HUDEP-2 (cell line): ENCODE measurements around the gene IL20.

Experiments used
- DNase-seq, 76 experiments: peaks; one replicate each; lab custom pipeline; 2025; ENCODE audit not compliant: unreplicated experiment in 76 of 76; lab: John Stamatoyannopoulos, UW

IL20 gene

GRCh38 chr1:206873603-206874188, 8.3 kb downstream of the IL20 start:
- no peak for DNase-seq

DNA sequence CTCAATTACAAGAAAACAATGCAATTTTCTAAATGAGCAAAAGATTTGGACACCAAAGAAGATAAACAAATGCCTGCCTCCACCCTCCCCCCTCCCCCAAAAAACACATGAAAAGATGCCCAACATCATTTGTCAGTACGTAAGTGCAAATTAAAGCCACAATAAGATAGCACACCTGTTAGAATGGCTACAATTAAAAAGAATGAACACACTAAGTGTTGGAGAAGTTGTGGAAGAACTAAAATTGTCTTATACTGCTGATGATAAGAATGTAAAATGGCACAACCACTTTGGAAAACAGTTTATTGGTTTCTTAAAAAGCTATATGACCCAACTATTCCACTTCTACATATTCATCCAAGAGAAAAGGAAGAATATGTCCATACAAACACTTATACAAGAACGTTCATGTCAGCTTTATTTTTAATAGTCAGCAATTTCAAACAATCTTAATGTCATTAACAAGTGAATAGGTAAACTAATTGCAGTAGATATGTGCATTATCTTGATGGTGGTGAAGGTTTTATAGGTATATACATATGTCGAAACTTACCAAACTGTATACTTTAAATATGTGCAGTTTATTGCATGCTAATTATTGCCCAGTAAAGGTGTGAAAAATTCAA, 10.4 kb downstream of the IL20 start:
- no peak for DNase-seq

DNA sequence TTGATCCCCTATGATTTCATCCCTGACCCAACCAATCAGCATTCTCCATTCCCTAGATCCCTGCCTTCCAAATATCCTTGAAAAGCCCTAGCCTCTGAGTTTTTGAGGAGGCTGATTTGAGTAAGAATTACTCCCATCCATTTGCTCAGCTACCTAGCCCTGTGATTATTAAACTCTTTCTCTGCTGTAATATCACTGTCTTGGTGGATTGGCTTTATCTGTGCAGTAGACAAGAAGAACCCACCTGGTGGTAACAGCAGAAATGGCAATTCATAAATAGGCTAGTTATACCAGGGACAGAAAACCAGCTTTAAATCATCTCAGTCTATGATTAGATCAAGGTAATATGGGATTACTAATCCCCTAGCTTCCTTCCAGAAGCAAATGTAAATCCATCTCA, 13.0 kb downstream of the IL20 start:
- DNase-seq, result peak in 4 of 76 experiments; percentile 7 to 32 (median 12)

DNA sequence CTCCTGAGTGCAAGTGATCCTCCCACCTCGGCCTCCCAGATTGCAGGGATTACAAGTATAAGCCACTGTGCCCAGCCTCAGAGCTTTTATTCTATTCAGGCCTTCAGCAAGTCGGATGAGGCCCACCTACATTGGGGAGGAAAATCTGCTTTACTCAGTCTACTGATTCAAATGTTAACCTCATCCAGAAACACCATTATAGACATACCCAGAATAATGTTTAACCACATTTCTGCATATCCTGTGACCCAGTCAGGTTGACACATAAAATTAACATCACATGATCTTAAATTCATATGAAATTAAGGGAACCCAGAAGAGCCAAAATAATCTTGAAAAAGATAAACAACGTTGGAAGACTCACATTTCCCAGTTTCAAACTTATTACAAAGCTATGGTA, 14.9 kb downstream of the IL20 start:
- no peak for DNase-seq

DNA sequence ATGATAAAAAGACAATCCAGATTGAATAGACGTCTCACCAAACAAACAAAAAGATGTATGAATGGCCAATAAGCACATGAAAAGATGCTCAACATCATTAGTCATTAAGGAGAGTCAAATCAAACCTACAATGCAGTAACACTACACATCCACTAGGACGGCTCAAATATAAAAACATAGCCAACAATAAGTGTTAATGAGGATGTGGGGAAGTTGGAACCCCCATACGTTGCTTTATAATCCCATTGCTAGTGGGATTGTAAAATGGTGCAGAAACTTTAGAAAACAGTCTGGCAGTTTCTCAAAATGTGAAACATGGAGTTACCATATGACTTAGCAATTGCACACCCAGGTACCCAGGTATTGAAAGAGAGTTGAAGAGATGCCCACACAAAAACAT, 17.1 kb downstream of the IL20 start:
- DNase-seq, result no peak

GRCh38 chr1:206883160-206883559, 17.7 kb downstream of the IL20 start:
- DNase-seq, result no peak

- no peak for DNase-seq
Observed at GRCh38 chr1:206883876-206884275, 18.5 kb downstream of the IL20 start.

DNA sequence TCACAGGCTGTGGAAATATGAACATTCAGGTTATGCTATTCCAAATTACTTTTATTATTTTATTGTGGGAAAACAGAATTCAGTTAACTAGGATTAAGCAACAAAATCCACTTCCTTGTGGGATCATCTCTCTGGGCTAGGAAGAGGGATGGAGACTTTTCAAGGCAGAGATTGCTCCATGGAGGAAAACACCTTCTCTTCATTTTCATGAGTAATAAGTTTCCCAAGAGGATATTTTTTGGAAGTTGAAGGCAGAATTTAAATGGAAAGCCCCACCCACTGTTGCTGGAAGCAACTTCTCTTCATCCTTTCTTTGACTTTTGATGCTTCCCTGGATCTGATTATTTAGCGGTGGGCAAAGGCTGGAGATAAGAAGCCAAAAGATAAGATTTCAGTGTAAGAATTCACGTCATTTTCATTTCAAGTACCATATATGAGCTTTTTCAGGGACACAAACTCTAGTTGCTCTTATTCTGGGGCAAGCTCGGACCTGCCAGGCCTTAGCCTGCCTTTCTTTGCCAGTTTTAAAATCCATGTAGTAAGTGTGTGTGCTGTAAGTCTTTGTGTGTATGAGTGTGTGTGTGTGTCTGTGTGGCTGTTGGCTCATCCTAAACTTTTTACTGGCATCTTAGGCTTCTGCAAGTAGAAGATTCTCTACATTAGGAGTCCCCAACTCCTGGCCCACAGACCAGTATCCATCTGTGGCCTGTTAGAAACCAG, 20.1 kb downstream of the IL20 start:
- no peak for DNase-seq

- DNase-seq, result no peak
Observed at GRCh38 chr1:206886831-206887230, 21.4 kb downstream of the IL20 start.

DNA sequence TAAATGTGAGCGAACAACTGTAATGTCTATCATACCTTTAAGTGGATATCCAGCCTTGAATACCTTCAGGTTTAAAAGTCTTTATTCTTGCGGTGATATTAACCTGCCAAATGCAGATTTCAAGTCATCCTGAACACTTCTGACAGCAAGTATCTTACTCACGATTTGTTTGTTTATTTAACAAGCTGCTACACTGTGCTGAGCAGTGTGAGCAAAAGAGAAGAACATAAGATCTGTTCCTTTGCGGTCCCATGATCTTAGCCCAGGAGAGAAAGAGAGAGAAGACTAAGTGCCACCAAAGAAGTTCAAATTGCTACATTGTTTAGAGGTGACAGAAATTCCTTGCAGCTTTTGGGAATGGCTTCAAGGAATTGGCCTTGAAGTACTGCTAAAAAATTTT, 22.3 kb downstream of the IL20 start:
- DNase-seq, result no peak

- DNase-seq, result no peak
Observed at GRCh38 chr1:206890125-206891060, 25.0 kb downstream of the IL20 start.

DNA sequence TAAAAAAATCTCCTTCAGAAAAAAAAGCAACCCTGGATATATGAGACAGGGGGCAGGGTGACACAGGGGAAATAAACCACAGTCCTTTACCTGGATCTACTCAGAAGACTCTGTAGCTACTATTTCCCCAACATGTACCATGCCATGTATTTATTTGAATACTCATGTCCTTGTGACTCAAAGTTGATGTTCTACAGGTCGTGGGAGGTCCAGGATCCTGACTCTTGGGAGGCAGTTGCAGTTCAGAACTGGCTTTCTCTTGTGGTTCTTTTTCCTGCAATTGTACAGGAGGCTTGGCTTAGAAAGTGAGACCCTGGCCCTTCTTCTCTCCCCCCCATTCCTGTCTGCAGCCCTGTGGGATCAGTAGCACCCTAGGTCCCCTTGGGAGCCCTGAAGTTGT, 26.0 kb downstream of the IL20 start:
- DNase-seq, result no peak

DNA sequence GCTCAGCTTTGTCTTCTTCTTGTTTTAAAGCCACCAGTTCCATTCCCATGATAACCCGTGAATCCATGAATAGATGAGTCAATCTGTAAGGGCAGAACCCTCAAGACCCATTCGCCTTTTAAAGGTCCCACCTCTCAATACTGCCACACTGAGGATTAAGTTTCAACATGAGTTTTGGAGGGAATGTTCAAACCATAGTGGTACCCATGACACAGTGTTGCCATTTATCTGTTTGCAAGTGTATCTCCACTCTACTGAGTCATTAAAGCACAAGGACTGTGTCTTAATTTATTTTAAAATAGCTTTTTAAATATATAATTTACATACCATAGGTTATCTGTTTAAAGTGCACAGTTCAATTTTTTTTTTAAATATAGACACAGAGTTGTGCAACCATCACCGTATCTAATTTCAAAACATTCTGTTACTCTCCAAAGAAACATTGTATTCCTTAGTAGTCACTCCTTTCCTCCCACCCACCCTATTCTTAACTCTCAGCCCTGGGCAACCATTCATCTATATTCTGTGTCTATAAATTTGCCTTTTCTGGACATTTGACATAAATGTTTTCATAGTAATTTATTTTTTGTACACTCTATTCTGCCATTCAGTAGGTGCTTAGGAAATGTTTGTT, 27.0 kb downstream of the IL20 start:
- DNase-seq, result no peak

- no peak for DNase-seq
Observed at GRCh38 chr1:206893380-206893779, 28.0 kb downstream of the IL20 start.

DNA sequence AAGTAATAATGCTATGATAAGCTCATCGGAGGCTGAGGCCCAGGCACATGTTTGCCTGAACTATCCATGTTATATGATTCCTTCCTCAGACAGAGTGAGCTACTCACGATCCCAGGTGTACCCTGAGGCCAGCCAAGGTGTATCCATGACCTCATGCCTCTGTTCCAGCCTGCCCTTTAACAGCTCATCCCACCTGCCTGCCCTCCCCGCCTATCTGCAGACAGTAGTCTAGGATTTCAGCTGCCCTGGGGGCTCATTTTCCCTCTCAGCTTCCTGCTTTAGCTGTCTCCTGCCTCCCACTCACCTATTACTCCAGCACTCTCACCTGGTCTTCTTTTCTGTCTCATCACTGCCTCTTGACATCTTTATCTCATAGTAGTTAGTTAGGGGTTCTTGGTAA, 29.9 kb downstream of the IL20 start:
- DNase-seq, result no peak

- no peak for DNase-seq
Observed at GRCh38 chr1:206895837-206896242, 30.4 kb downstream of the IL20 start.

- DNase-seq, result no peak
Observed at GRCh38 chr1:206896261-206896660, 30.8 kb downstream of the IL20 start.

- no peak for DNase-seq
Observed at GRCh38 chr1:206897175-206897574, 31.8 kb downstream of the IL20 start, which contains the start of gene IL24. IL24 (plus strand) TSS chr1:206897443; CDS start chr1:206897833, 390 bp downstream.

DNA sequence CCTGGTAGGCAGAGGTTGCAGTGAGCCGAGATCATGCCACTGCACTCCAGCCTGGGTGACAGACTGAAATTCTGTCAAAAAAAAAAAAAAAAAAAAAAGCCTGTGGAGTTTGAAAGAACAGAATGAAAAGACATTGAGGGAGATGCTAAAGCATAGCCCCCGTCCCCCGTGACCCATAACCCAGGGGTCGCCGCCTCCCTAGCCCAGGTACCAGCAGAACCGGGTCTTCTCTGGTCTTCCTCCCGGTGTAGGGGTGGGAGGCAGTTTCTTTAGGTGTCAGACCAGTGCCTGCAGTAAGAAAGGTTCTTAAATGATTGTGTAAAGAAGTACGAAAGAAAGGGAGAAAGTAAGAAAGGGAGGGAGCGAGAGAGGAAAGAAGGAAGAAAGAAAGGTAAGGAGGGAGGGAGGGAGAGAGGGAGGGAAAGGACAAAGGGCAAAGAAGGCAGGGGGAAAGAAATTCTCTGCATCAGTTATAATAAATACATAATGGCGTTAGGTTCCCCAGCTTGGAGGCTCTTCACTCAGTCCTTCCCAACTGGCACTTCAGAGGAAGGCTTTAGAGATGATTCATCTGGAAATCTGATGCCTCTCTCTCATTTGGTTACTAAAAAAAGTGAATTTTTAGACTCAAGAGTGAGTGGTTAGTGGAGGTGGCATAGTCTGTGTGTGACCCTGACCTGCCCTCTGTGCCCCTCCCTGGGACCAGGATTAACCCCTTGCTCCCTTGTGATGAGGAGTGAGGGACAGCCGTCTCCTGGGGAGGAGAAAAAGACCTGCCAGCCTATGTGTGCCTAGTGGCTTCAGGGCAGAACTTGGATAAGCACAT, 32.9 kb downstream of the IL20 start:
- DNase-seq, result no peak
